B cell (primary cell): Measurements from ENCODE around the gene GSE1. TPM values are rescaled to one million over a fixed set of nuclear protein-coding genes. Genes with fewer than 3 reads are reported as not detected.

Experiments
- ATAC-seq: fragments of 200-7000 bp; cut with Tn5 transposase; one replicate; pipeline ENCODE4 v1.10.0; 2021; ENCODE audit warnings: low read depth, mild to moderate bottlenecking, moderate number of reproducible peaks, moderate library complexity
- CTCF ChIA-PET: fragments of 350-600 bp; sonication (Branson Sonifier 250); formaldehyde crosslinking; loops from one replicate; lab custom pipeline; 2021; ENCODE audit warnings: antibody characterized with exemption, inconsistent platforms; lab: Charles Lee
- POLR2A ChIA-PET: fragments of 350-600 bp; sonication (Branson Sonifier 250); formaldehyde crosslinking; loops from one replicate; lab custom pipeline; 2021; ENCODE audit warnings: antibody characterized with exemption; lab: Charles Lee
- DNase-seq: peaks from one replicate; pipeline ENCODE4 v3.0.0; 2013
- H2AFZ ChIP-seq: 2 replicates; pipeline ENCODE4 v1.6.1; 2012; ENCODE audit warnings: mild to moderate bottlenecking, low read depth, low read length; ENCODE audit not compliant: insufficient read depth, poor library complexity, severe bottlenecking
- H3K27ac ChIP-seq, 2 donors: 1 replicate in 1 of 2; 2 replicates in 1 of 2; pipeline ENCODE4 v1.5.1; 2012 to 2013; ENCODE audit warnings: low read length in 2 of 2, mild to moderate bottlenecking in 2 of 2, moderate library complexity in 1 of 2
- H3K27me3 ChIP-seq, 4 experiments: fragments of 200-600 bp in 1 of 4; sonication (generic) in 1 of 4; replicated peaks in 1 of 4; 1 replicate in 2 of 4; 2 replicates in 2 of 4; pipeline versions ENCODE4 v1.6.1 to v1.7.0; 2013 to 2016; ENCODE audit warnings: low read length in 3 of 4, mild to moderate bottlenecking in 2 of 4, mixed read lengths in 1 of 4, moderate library complexity in 1 of 4; ENCODE audit not compliant: insufficient read depth in 4 of 4, control insufficient read depth in 3 of 4; ENCODE audit errors: control extremely low read depth in 1 of 4
- H3K36me3 ChIP-seq, 2 experiments: replicated peaks in 1 of 2; 1 replicate in 1 of 2; 2 replicates in 1 of 2; pipeline versions ENCODE4 v1.6.1 to v1.7.1; 2013; ENCODE audit warnings: low read length in 1 of 2; ENCODE audit not compliant: insufficient read depth in 2 of 2, control insufficient read depth in 1 of 2; ENCODE audit errors: control extremely low read depth in 1 of 2, extremely low read depth in 1 of 2
- H3K4me1 ChIP-seq, 2 donors: fragments of 200-600 bp in 1 of 2; sonication (generic) in 1 of 2; 1 replicate in 1 of 2; 2 replicates in 1 of 2; pipeline versions ENCODE4 v1.5.1 to v1.6.1; 2013 to 2017; ENCODE audit warnings: low read length in 2 of 2; ENCODE audit not compliant: control insufficient read depth in 2 of 2, insufficient read depth in 2 of 2
- H3K4me2 ChIP-seq: replicated peaks from 2 replicates; pipeline ENCODE3; 2012; ENCODE audit warnings: mild to moderate bottlenecking, low read depth, low read length; ENCODE audit not compliant: poor library complexity, severe bottlenecking
- H3K4me3 ChIP-seq, 5 experiments: fragments of 200-600 bp in 1 of 5; sonication (generic) in 1 of 5; 1 replicate in 3 of 5; 2 replicates in 2 of 5; pipeline versions ENCODE4 v1.5.1 to v1.7.0; 2011 to 2016; ENCODE audit warnings: low read length in 4 of 5, mild to moderate bottlenecking in 4 of 5, low read depth in 2 of 5, control low read depth in 1 of 5, moderate library complexity in 1 of 5; ENCODE audit not compliant: insufficient read depth in 1 of 5; ENCODE audit errors: control extremely low read depth in 1 of 5, extremely low read depth in 1 of 5
- H3K79me2 ChIP-seq: fragments of 200-600 bp; sonication (generic); one replicate; pipeline ENCODE4 v1.6.0; 2016; ENCODE audit warnings: low read length; ENCODE audit not compliant: control insufficient read depth, insufficient read depth
- H3K9ac ChIP-seq: fragments of 200-600 bp; sonication (generic); 2 replicates; pipeline ENCODE4 v1.6.1; 2017; ENCODE audit warnings: mild to moderate bottlenecking, low read length, moderate library complexity
- H3K9me3 ChIP-seq, 3 donors: one replicate each; pipeline versions ENCODE4 v1.6.1 to v1.7.1; 2013; ENCODE audit warnings: low read length in 2 of 3; ENCODE audit not compliant: control insufficient read depth in 2 of 3, insufficient read depth in 1 of 3; ENCODE audit errors: control extremely low read depth in 1 of 3
- H4K20me1 ChIP-seq: 2 replicates; pipeline ENCODE4 v1.6.0; 2012; ENCODE audit warnings: mild to moderate bottlenecking, low read length; ENCODE audit not compliant: insufficient read depth, control insufficient read depth, poor library complexity, severe bottlenecking
- H3K27ac Mint-ChIP-seq: one replicate; pipeline ENCODE4 v1.8.0; 2021; ENCODE audit warnings: mixed read lengths
- H3K27me3 Mint-ChIP-seq: one replicate; pipeline ENCODE4 v1.8.0; 2021; ENCODE audit warnings: mixed read lengths
- H3K4me1 Mint-ChIP-seq: one replicate; pipeline ENCODE4 v1.8.0; 2021; ENCODE audit warnings: mixed read lengths
- H3K4me3 Mint-ChIP-seq: one replicate; pipeline ENCODE4 v1.8.0; 2021; ENCODE audit warnings: mixed read lengths
- H3K9me3 Mint-ChIP-seq: one replicate; pipeline ENCODE4 v1.8.0; 2022; ENCODE audit warnings: mixed read lengths; ENCODE audit not compliant: insufficient read depth
- CTCF ChIP-seq: fragments of 200-600 bp; IDR thresholded peaks from one replicate; pipeline ENCODE4 v1.8.0; 2022; ENCODE audit warnings: antibody characterized with exemption, mild to moderate bottlenecking
- EZH2 ChIP-seq: IDR thresholded peaks from 2 replicates; pipeline ENCODE4 v1.6.1; 2012; ENCODE audit warnings: borderline replicate concordance, low read depth, mild to moderate bottlenecking, moderate library complexity, low read length; ENCODE audit not compliant: insufficient read depth, poor library complexity, severe bottlenecking
- WGBS: methylation state at CpG from one replicate; pipeline ENCODE4 v1.1.5; 2013; ENCODE audit warnings: missing lambda C conversion rate; ENCODE audit not compliant: insufficient coverage; 5-methylcytosine and 5-hydroxymethylcytosine counted together
- intact Hi-C: fragments of 100-400 bp; cut with micrococcal nuclease; formaldehyde crosslinking; loops from one replicate; pipeline ENCODE4 v1.10.0; 2022
- polyA plus RNA-seq: library from polyadenylated mRNA; depleted of rRNA; stranded (reverse); fragments of >200 nt; gene quantifications from 2 replicates; pipeline ENCODE4 v1.2.3, GENCODE V29; 2012
- total RNA-seq, 2 donors: library from RNA; stranded (reverse); fragments of 120-200 nt in 1 of 2; gene quantifications; 1 replicate in 1 of 2; 2 replicates in 1 of 2; pipeline versions ENCODE4 v1.2.3 to v1.2.4, GENCODE V29; 2013 to 2022

The GSE1 gene
- total and polyA plus RNA-seq, 2 donors (not counting 1 experiment from before 2014, with no cell fraction given): 57.3 to 76.1 TPM

GRCh38 chr16:85678821-85679220 lies 65.7 kb downstream of the GSE1 start:
- WGBS: 100% methylated on average over 4 of the region's 5 CpGs
- Mint-ChIP-seq H3K4me3 (no peak overlapping the region), H3K9me3 (no peaks in the 10 kb centered on the region), H3K4me1 (peaks cover 18% of the 10 kb centered on the region), H3K27me3 (no peaks in the 10 kb centered on the region), H3K27ac (peak overlapping the region; percentile 46)
- H3K4me3 ChIP-seq: no peak overlapping the region
- ChIA-PET POLR2A (no interaction called here), CTCF (interaction anchor here (1.5 to 9.6 kb wide), 2 partner anchors 40 to 81 kb away, joined by 7 to 57 read pairs; no protein-coding TSS in a partner anchor)
- H3K9ac ChIP-seq: no peak overlapping the region
- no peak overlapping the region for H2AFZ ChIP-seq
- H3K4me2 ChIP-seq: no peak overlapping the region
- intact Hi-C loops: no loop called here
- no peaks in the 10 kb centered on the region for H3K27me3 ChIP-seq
- peaks cover 11% of the 10 kb centered on the region for H3K79me2 ChIP-seq
- peaks cover 0 to 26% of the 10 kb centered on the region in 2 experiments for H3K36me3 ChIP-seq
- TF ChIP-seq EZH2: no peak
- TF ChIP-seq CTCF: no peak
- no peak for DNase-seq
- peaks cover 11 to 14% of the 10 kb centered on the region in 2 donors for H3K4me1 ChIP-seq
- H4K20me1 ChIP-seq: no peaks in the 10 kb centered on the region
- no peak overlapping the region for H3K27ac ChIP-seq
- ATAC-seq: no peak
- no peaks in the 10 kb centered on the region for H3K9me3 ChIP-seq

- H3K36me3 ChIP-seq: peaks cover 0 to 17% of the 10 kb centered on the region in 2 experiments
- Mint-ChIP-seq H3K27ac (peak overlapping the region; percentile 44), H3K4me1 (peaks cover 21% of the 10 kb centered on the region), H3K9me3 (no peaks in the 10 kb centered on the region), H3K4me3 (no peak overlapping the region), H3K27me3 (no peaks in the 10 kb centered on the region)
- no peaks in the 10 kb centered on the region for H3K9me3 ChIP-seq
- no peak for ATAC-seq
- POLR2A ChIA-PET: no interaction called here
- peak overlapping the region; percentile 3 for H3K9ac ChIP-seq
- DNase-seq: no peak
- no peaks in the 10 kb centered on the region for H4K20me1 ChIP-seq
- H3K4me2 ChIP-seq: peak overlapping the region; percentile 35
- WGBS: 99% methylated on average over 6 of the region's 6 CpGs
- H3K4me1 ChIP-seq: peaks cover 11 to 14% of the 10 kb centered on the region in 2 donors
- H2AFZ ChIP-seq: no peak overlapping the region
- intact Hi-C loops: no loop called here
- H3K27me3 ChIP-seq: no peaks in the 10 kb centered on the region
- H3K4me3 ChIP-seq: no peak overlapping the region
- H3K79me2 ChIP-seq: peaks cover 11% of the 10 kb centered on the region
- TF ChIP-seq CTCF (no peak), EZH2 (no peak)
- CTCF ChIA-PET: interaction anchor here (1.0 to 9.6 kb wide), 3 partner anchors 22 to 64 kb away, joined by 3 to 57 read pairs (median 4); no protein-coding TSS in a partner anchor
- no peak overlapping the region for H3K27ac ChIP-seq
Observed at GRCh38 chr16:85679870-85680269, 66.7 kb downstream of the GSE1 start.
